Testis (tissue), 2 donors: ENCODE results near the gene RTP3.

Experiments used
- CTCF ChIP-seq, 3 experiments: fragments of 450-650 bp in 2 of 3; fragments of 200-600 bp in 1 of 3; sonication (generic) in 1 of 3; IDR thresholded peaks; one replicate each; pipeline ENCODE4 v1.5.1; 2016 to 2019; ENCODE audit warnings: antibody characterized with exemption in 3 of 3, mild to moderate bottlenecking in 2 of 3, moderate library complexity in 1 of 3
- POLR2A ChIP-seq: fragments of 450-650 bp; IDR thresholded peaks from one replicate; pipeline ENCODE4 v1.6.1; 2017; ENCODE audit warnings: antibody characterized with exemption, mild to moderate bottlenecking, moderate library complexity

DNA sequence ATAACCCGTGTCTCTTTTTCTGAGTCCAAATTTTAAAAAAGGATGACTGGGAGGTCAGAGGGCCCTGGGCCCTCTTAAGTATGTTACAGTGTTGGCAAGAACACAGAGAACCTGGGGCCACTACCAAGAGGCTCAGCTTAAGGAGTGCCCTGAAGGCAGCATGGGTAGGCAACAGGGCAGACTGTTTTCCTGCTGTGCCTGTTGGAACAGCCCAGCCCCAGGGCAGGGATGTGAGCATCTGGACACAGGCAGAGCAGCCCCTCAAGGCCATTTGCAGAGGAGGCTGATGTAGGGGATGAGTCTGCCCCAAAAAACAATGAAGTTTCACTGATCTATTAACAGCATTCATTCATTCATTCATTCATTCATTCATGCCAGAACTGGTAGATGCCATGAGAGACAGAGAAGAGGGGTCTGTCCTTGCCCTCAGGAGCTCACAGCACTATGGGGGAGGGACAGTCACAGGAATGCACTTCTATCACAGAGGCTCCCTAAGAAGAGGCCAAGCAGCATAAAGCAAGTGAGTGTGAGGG lies 30.8 kb upstream of the RTP3 start:
- TF ChIP-seq CTCF (IDR thresholded peaks at IDR 0.05), result no peak
- TF ChIP-seq POLR2A, result no peak
